NCI-H1930 (cell line): ENCODE measurements around the gene IER2.
"Not testable (repeated sequence)": the region's sequence is repeated elsewhere in the genome, so short reads cannot be mapped to it uniquely, and the experiment has no call there.

Experiments used
- DNase-seq, 2 experiments: peaks; one replicate each; lab custom pipeline; 2025; lab: John Stamatoyannopoulos, UW

The IER2 gene

DNA sequence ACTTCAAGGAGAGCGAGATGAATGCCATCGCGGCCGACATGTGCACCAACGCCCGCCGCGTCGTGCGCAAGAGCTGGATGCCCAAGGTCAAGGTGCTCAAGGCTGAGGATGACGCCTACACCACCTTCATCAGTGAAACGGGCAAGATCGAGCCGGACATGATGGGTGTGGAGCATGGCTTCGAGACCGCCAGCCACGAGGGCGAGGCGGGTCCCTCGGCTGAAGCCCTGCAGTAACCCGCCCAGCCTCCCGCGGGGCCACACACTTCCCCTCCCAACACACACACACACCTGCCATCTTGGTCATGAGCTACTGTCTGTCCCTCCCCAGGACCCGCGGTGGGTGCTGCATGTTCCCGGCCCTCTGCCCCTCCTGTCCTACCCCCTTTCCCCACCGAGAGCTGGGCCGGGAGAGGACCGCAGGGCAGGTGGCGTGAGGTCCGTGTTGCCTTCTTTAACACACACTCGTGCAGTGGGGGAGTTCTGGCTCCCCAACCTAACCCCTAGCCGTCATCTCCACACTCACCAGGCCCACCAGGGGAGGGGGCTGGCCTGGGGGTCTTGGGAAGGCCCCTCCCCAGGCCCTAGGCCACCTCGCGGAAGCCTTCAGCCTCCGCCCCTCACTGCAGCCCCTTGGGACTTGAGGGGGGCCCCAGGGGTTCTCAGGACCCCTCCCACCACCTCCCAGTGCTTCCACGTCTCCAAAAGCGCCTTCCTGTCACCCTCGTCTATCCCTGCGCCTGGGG, 11.9 kb upstream of the IER2 start:
- DNase-seq = no peak

- no peak for DNase-seq
Measured at GRCh38 chr19:13138916-13139198, 11.4 kb upstream of the IER2 start.

DNA sequence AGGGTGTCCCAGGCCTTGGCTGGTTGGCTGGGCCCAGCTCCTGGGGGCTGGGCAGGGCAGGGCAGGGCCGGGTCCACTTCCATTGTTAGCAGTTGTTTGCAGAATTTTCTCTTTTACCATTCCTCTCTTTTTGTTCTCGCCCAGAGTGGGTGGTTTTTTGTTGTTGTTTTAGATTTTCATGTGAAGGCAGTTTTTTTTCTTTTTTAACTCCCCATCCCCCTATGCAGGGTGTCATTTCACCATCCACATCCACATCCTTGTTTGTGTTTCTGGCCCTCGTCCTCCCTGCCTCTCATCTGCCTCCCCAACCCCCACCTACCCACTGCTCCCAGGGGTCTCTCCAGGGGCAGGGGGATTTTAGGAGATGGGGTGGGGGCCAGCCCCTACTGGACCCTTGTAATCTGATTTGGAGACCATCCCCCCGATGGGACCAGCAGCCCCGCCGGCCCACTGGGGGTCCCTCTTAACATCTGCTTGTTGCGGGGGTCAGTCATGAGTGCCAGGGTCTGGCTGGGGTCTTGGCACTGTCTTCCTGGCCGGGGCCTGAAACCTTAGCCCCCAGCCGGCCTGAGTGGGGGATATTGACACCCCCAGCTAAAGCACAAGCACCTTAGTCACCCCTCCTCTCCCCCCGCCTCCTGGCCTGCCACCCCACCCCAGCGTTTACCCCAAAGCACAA, 10.4 kb upstream of the IER2 start:
- DNase-seq = no peak

- no peak for DNase-seq
Measured at GRCh38 chr19:13146763-13147563, 3.2 kb upstream of the IER2 start.

- not testable (repeated sequence) for DNase-seq
Measured at GRCh38 chr19:13149173-13149627, 1.0 kb upstream of the IER2 start.

DNA sequence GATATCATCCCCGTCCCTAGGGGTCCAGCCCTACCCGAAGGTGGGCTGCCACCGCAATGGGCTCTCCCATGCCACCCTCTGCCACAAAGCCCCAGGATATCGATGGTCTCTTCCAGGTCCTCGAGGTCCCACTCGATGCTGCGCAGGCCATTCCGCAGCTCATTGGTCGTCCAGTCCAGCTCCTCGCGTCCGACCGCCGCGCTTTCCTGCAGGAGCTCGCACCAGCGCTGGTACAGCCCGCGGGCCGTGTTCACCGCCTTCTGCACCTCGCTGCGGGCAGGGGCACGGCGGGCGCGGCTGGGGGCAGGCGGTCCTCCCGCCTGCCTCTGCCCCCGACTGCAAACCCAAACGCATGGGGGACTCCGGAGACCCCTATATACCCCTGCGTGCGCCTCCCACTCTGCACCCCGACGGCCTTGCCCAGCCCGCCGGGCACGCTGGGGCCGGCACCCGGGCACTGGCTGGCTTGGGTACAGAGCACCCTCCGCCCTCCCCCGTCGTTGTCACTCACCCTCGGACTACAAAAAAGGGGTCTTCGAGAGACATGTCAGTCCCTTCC, 504 bp upstream of the IER2 start:
- no peak for DNase-seq

DNA sequence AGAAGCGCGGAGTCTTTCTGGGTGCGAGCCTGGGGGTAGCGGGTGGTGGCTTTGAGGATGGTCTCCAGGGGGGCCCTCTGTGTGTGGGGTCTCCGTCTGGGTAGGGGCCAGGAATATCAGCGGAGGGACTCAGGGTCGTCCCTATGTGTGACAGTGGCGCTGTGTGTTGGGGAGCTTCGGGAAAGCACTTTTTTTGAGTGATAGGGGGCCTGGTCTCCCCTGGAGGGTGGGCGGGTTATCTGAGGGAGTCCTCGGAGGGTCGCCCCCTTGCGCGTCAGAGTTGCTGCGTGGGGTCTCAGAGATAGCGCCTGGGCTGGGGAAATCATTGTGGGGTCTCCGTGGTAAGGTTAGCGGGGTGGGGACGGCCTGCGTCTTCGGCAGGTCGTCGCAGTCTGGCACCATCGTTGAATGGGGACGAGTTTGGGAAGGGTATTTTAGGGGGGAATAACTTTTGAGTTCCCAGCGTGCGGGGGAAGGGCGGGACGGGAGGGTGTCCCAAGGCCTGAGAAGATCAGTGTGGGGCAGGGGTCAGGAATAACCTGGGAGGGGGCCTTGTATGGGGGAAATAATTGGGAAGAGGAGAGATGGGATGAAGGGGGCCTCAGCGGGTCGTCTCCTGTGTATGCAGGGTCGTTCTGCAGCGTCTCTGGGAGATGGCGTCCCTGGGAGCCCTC, 857 bp downstream of the IER2 start:
- no peak for DNase-seq

GRCh38 chr19:13151605-13152355, 1.6 kb downstream of the IER2 start:
- peak; percentile 87 to 93 for DNase-seq

- DNase-seq = peak in 1 of 2 experiments; percentile 87
Measured at GRCh38 chr19:13152356-13152973, 2.3 kb downstream of the IER2 start.

DNA sequence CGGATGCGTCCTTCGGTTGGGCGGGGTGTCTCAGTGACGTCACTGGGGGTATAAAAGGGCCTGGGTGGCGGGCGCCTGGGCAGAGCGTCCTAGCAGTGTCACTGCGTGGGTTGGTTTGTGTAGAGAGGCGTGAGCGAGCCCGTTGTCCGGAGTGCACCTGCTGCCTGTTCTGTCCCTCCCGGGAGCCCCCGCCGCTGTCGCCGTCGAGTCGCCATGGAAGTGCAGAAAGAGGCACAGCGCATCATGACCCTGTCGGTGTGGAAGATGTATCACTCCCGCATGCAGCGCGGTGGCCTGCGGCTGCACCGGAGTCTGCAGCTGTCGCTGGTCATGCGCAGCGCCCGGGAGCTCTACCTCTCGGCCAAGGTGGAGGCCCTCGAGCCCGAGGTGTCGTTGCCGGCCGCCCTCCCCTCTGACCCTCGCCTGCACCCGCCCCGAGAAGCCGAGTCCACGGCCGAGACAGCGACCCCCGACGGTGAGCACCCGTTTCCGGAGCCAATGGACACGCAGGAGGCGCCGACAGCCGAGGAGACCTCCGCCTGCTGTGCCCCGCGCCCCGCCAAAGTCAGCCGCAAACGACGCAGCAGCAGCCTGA, 2.9 kb downstream of the IER2 start:
- peak in 1 of 2 experiments; percentile 89 for DNase-seq

- DNase-seq = peak; percentile 10 to 32
Measured at GRCh38 chr19:13153569-13154240, 3.5 kb downstream of the IER2 start.

DNA sequence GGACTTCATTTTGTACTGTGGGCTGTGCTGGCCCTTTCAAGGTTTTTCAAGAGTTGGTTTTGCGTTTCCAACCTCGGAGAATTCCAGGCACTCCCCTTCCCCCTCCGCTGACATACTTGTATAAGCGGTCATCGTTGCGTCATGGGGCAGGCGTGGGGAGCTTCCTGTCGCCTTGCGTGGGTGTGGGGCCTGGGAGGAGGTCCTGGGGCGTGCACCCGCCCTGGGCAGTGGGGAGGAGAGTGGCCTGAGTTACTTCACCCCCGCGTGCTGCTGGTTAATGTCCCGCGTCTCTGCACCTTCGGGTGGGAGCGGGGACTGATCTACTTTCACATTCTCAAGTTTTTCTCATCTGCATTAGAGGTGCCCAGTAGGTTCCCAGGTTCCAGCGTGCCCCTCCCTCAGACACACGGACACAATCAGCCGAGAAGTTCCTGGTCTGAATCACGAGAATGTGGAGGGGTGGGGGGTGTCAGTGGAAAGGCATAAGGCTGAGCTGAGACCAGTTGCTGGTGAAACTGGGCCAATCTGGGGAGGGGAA, 4.1 kb downstream of the IER2 start:
- DNase-seq = no peak

DNA sequence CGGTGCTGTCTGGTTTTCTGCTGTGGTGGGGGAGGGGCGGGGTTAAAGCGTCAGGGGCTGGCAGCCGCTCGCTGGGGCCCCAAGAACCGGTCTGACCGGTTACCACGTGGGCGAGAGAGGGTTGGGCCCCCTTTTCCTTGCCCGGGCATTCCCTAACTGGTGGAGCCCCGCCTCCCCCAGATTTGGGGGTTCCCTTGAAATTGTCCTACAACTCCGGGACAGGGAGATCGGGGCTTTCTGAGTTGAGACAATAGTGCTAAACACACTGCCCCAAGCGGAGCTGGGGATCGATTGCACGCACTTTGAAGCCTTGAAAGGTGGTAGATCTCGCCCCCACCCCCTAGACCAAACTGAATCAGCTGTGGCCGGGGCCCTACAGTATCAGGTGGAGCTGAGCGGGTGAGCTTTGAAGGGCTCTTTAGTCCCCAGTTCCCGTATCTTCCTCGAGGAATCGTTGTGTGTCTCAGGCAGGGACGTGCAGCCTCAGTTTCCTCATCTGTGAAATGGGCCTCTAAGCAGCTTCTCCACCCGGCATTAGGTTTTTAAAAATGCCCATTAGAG, 4.8 kb downstream of the IER2 start:
- no peak for DNase-seq

- DNase-seq = no peak
Measured at GRCh38 chr19:13155472-13156359, 5.5 kb downstream of the IER2 start.

DNA sequence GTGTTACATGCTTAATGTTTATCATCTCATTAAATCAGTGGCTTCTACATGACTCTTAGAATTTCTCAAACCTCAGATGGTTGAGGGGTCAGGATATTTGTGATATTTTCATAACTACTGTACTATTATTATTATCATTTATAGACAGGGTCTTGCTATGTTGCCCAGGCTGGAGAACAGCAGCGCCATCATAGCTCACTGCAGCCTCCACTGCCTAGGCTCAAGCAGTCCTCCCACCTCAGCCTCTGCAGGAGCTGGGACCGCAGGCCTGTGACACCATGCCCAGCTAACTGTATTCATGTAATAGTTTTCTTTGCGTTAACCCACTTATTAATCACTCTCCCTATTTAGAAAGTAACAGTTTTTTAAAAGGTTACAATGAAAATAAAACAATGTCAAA, 9.5 kb downstream of the IER2 start:
- no peak for DNase-seq

- no peak for DNase-seq
Measured at GRCh38 chr19:13160557-13160956, 10.3 kb downstream of the IER2 start.

GRCh38 chr19:13162724-13163608, 12.8 kb downstream of the IER2 start:
- peak; percentile 75 to 79 for DNase-seq
